GM12801 (cell line): ENCODE data around the gene SREBF1.

Experiments used
- CTCF ChIP-seq: IDR thresholded peaks from one replicate; pipeline ENCODE4 v1.5.1; 2011; ENCODE audit warnings: control low read depth; ENCODE audit not compliant: insufficient read length; ENCODE audit errors: extremely low read depth

The SREBF1 gene

GRCh38 chr17:17810895-17811248, 25.9 kb downstream of the SREBF1 start:
- no peak for TF ChIP-seq CTCF

- TF ChIP-seq CTCF: no peak
Measured at GRCh38 chr17:17810084-17810894, 26.5 kb downstream of the SREBF1 start.

- no peak for TF ChIP-seq CTCF
Measured at GRCh38 chr17:17809531-17810083, 27.2 kb downstream of the SREBF1 start.

GRCh38 chr17:17808706-17809432, 27.9 kb downstream of the SREBF1 start:
- no peak for TF ChIP-seq CTCF

GRCh38 chr17:17807440-17807839, 29.3 kb downstream of the SREBF1 start:
- TF ChIP-seq CTCF: no peak

GRCh38 chr17:17806611-17807274, 30.0 kb downstream of the SREBF1 start:
- no peak for TF ChIP-seq CTCF

- TF ChIP-seq CTCF: no peak
Measured at GRCh38 chr17:17806035-17806434, 30.8 kb downstream of the SREBF1 start.
